Measurements from ENCODE around the gene STOM.

DNA sequence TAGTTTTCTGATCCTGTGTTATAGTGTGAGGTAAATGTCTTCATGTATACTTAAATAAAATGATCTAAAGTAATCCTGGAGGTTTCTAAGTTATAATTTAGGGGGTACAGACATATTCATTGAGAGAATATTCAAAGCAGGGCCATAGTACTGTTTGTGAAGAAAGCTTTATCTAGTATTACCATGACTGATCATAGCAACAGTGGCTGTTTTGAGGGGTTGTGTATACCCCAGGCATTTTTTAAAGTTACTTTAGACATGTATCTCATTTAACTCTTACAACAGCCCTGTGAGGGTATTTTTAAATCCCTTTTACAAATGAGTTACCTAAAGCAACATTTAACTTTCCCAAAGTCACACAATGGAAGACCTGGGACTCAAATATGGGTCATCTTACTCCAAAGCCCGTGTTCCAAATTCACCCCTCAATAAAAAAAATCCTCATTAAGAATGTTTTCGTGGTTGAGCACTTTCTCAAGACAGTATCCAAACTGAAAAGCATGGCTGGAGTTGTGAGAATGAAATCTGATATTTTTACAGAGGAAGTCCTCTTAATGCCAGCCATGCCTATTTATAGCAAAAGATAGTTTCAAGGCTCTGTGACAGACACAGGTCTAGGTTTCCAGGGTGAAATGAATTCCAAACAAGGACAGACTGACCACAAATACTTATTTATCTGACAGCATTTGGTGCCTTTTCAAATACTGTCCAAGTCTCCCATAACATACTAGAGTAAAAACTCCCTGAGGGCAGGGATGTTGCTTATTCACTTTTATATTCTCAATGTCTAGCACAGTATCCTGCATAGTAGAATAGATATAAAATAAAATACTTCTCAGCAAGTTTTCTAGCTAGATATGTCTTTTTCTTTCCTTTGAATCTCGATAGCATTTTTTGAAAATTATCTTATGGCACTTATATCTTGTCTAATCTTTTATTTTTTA, 10.4 kb downstream of the STOM start:
- no peak for TF ChIP-seq EZH2 (optimal IDR thresholded peaks at IDR 0.05; ENCODE audit: low read depth, low read length)
- TF ChIP-seq, protein P1, sequence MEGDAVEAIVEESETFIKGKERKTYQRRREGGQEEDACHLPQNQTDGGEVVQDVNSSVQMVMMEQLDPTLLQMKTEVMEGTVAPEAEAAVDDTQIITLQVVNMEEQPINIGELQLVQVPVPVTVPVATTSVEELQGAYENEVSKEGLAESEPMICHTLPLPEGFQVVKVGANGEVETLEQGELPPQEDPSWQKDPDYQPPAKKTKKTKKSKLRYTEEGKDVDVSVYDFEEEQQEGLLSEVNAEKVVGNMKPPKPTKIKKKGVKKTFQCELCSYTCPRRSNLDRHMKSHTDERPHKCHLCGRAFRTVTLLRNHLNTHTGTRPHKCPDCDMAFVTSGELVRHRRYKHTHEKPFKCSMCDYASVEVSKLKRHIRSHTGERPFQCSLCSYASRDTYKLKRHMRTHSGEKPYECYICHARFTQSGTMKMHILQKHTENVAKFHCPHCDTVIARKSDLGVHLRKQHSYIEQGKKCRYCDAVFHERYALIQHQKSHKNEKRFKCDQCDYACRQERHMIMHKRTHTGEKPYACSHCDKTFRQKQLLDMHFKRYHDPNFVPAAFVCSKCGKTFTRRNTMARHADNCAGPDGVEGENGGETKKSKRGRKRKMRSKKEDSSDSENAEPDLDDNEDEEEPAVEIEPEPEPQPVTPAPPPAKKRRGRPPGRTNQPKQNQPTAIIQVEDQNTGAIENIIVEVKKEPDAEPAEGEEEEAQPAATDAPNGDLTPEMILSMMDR (IDR thresholded peaks at IDR 0.05; ENCODE audit: low read length), result no peak

All from MM.1S (cell line).